ENCODE results near the gene TMEM132D.

Gene TMEM132D

GRCh38 chr12:129152351-129153104 is 751.3 kb downstream of the TMEM132D start:
- no peak for DNase-seq

GRCh38 chr12:129150721-129151120 is 753.1 kb downstream of the TMEM132D start:
- DNase-seq, result no peak

DNA sequence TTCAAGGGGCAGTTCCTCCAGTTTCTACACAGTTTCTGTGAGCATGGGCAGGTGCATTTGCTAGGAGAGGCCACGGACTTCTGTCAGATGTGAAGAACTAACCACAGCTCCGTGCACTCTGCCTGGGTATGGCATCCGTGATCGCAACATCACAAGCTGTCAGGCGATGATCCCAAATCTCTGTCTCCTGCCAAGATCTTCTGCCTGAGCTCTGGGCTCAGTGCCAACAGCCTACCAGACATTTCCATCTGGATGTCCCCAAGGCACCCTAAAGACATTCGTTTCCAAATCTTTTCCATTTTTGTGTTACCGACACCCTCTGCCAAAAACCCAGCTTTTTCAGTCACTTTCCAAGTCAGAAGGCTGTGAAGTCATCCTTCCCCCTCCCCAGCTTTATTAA is 758.4 kb downstream of the TMEM132D start:
- no peak for DNase-seq

DNA sequence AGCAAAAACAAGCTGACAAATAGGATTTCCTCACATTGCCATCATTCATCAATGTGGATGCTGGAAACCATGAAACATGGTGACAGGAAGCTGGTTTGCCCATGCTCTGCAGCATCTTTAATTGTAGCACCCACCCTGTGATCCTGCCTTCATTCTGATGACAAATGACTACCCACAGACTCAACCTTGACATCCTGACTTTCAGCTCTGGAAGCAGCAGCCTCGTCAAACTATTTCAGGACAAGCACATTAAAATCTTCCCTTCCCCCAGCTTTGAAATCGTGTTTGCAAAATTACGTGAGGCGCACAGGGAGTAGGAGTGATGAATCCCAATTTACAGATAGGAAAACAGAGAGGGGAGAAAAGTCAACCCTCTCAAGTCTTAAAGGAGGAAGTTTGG is 765.0 kb downstream of the TMEM132D start:
- no peak for DNase-seq

GRCh38 chr12:129136694-129137325 is 767.0 kb downstream of the TMEM132D start:
- no peak for DNase-seq

GRCh38 chr12:129127771-129128170 is 776.1 kb downstream of the TMEM132D start:
- DNase-seq, result no peak

DNA sequence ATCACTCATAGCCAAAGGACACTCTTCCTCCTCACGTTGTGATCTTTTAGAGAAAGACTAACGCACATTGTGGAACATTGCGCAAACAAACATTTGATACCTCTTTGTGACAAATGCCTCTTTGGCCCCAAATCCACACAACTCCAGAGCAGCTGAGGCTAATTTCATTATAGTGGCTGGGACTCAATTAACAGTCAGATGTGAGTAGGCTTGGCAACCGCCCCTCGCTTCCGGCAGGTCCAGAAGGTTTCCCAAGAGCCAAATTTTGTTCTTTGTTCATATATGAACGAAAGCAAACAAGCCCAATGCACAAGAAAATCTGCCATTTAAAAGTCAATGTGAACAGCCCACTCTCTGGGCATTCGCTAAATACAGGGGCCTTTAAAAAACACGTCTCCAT is 776.6 kb downstream of the TMEM132D start:
- DNase-seq, result no peak

- no peak for DNase-seq
These were observed 784.3 kb downstream of the TMEM132D start for GRCh38 chr12:129119537-129119936.

- no peak for DNase-seq
These were observed 788.3 kb downstream of the TMEM132D start for GRCh38 chr12:129115558-129115957.

DNA sequence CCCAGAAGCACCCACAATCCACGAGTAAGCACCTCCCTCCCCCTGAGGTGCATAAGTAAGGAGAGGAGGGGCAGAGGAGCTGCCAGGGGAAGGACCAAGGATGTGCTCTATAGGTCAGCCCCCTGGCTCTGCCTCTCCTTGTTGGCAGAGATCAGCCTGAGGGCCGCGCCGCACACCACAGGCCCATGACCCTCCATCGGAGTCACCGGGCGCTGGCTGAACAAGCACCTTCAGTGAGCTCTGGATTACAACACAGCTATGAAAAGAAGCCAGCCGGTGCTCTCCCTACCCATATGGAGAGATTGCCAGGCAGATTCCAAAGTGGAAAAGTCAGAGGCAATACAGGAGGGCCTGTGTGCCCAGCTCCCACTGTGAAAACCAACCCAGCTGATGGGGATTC is 793.2 kb downstream of the TMEM132D start:
- DNase-seq, result no peak

- DNase-seq, result no peak
These were observed 794.4 kb downstream of the TMEM132D start for GRCh38 chr12:129109174-129110001.

DNA sequence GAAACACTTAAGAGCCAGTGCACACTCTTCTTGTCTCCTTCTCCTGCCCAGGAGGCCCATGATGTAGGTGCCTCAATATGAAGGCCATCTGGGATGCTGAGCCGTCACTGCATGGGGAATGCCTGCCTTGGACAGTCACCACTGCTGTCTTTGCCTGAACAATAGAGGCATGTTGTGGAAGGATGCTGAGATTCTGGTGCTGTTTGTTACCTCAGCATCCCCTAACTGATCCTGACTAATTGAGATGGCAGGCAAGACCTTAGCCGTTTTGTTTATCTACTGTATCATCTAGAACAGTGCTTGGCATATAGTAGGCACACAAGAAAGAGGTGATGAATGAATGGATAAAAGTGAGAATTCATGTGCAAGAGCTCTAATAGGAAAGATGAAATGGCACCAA is 797.1 kb downstream of the TMEM132D start:
- DNase-seq, result no peak

DNA sequence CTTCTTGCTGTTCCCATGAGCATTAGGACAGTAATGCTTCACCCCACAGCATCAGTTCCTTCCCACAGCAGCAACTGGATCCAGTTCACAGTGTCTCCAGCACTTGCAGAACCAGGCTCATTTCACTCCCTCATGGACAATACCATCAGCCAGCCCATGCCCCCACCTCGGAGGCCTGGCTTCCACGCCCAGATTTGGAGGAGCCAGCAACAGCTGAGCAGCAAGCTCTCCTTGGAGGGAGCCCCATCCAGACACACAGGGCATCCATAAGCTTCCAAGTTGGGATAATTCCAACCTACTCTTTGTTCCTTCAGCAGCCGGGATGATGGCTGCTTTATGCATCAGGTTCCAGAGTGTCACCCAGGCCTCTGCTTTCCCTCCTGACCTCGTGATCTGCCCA is 800.6 kb downstream of the TMEM132D start:
- DNase-seq, result no peak

DNA sequence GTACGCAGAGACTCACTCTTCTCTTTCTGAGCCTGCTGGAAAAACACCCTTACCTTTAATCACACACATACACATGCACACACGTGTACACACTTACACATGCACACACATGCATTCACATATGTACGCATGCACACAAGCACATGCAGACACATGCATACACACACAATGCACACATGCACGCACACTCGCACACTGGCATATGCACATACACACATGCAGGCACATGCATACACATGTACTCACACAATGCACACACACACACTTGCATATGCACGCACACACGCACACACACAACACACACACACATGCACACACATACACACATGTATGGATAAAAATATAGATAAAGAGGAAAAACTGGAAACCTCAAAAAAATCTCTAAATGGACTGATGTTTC is 801.6 kb downstream of the TMEM132D start:
- DNase-seq, result no peak

DNA sequence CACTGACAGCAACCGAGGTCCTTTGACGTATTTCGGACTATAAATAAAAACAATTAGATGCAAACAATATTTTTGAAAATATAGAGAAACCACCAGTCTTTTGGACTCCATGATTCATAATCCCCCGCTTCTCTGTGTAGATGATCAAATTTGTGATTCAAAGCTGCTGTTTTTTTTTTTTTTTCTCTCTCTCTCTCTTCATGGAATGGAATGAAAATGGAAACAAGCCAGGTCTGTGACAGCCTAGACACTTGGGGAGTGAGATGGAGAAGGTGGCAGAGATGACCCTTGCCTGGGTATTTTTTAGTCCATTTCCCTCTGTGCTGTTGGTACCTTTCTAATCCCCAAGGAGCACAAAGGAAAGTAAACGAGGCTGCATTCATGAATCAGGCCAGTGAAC is 802.0 kb downstream of the TMEM132D start:
- no peak for DNase-seq

- DNase-seq, result no peak
These were observed 802.4 kb downstream of the TMEM132D start for GRCh38 chr12:129101404-129101803.

DNA sequence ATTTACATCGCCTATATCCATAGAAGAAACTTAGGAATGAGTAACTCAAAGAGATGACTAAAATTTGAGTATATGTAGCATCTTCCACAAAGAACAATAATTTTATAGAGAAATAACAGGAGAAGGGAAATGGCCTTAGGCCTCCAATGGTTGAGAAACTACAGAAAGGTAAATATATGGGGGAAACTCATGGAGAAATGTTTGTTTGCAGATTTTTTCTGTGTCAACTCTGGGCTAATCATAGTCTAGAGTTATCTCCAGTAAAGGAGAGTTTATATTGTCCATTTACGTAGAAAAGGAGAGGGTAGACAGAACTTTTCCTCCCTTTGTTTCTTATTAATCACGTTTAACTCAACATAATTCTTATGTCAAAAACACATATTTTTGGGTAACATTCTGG is 806.4 kb downstream of the TMEM132D start:
- no peak for DNase-seq

GRCh38 chr12:129096968-129097367 is 806.9 kb downstream of the TMEM132D start:
- no peak for DNase-seq

DNA sequence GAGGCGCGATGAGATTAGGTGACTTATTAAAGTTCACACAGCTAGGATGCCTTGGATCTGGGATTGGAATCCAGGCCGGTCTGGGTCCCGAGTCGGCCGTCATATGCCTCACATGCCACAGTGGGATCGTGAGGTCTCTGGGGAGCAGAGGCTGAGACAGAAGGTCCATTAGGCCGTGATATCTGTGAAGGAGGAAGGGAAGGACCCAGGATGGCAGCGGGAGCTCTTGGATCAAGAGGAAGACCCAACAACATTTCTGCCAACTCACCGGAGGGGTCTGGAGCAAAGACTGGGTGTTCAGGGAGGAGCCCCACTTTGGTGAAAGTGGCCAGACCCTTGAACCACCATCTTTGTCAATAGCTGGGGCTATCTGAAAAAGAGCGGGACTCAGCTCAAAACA is 807.6 kb downstream of the TMEM132D start:
- no peak for DNase-seq

- DNase-seq, result no peak
These were observed 814.2 kb downstream of the TMEM132D start for GRCh38 chr12:129089576-129089975.

- no peak for DNase-seq
These were observed 818.7 kb downstream of the TMEM132D start for GRCh38 chr12:129084875-129085826.

DNA sequence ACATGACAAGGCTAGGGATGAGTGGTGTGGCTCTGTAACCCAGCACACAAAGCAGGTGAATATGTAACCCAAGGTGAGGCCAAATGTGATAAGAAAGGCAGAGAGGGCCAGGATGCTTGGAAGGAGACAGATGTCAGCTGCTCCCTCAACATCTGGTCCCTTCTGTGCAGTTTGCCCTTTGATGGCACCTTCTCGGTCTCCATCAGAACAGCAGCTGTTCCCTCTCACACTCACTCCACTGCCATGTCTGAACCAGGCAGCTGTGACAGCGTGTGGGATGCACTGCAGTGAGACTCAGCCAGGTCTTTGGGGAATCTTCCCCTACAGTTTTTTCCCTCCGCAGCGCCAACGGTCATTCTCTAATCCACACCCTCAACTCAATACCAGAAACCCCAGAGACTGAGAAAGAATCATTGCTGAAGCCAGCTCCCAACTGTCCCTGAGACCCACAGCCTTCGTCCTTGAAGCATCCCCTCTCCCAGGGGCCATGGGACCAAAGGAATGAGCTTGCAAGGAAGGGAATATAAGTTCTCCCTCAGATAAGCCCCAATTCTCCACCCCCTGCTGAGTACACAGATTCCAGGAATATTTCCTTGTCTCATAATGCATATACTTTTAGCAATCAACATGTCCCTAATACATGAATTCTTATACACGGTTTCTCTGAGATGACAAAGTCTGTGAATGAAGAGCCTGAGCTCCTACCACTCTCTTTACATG is 820.5 kb downstream of the TMEM132D start:
- DNase-seq, result no peak
